Endothelial cell of umbilical vein (primary cell): ENCODE measurements around the gene C2orf42.

ENCODE experiments used
- CTCF ChIP-seq, 2 donors: IDR thresholded peaks; 1 replicate in 1 of 2; 2 replicates in 1 of 2; pipeline ENCODE4 v1.5.1; 2011; ENCODE audit warnings: low read length in 2 of 2, mild to moderate bottlenecking in 2 of 2, moderate library complexity in 2 of 2, control low read depth in 1 of 2, inconsistent platforms in 1 of 2, low read depth in 1 of 2; ENCODE audit not compliant: insufficient read depth in 1 of 2; ENCODE audit errors: extremely low read depth in 1 of 2
- EZH2 ChIP-seq: IDR thresholded peaks from 2 replicates; pipeline ENCODE4 v1.6.1; 2012; ENCODE audit warnings: borderline replicate concordance, low read depth, mild to moderate bottlenecking, moderate library complexity, low read length, inconsistent platforms; ENCODE audit not compliant: severe bottlenecking
- MAX ChIP-seq: IDR thresholded peaks from 2 replicates; pipeline ENCODE4 v1.6.1; 2011; ENCODE audit not compliant: insufficient read depth, insufficient read length
- POLR2A ChIP-seq: IDR thresholded peaks from 2 replicates; pipeline ENCODE4 v1.6.1; 2012; ENCODE audit warnings: low read depth, mild to moderate bottlenecking, control low read depth, low read length
- POLR2AphosphoS5 ChIP-seq: IDR thresholded peaks from 2 replicates; pipeline ENCODE4 v1.6.1; 2012; ENCODE audit warnings: low read depth, mild to moderate bottlenecking, control low read depth, low read length, moderate library complexity; ENCODE audit not compliant: insufficient read depth

- no peak for TF ChIP-seq EZH2
- no peak for TF ChIP-seq CTCF (IDR thresholded peaks at IDR 0.05; ENCODE audit: extremely low read depth in 1 of 2, insufficient read depth in 1 of 2, low read depth in 1 of 2, low read length in 2 of 2)
- no peak for TF ChIP-seq POLR2A
- no peak for TF ChIP-seq POLR2AphosphoS5
- TF ChIP-seq MAX, result no peak
Observed at GRCh38 chr2:70121627-70122372, 69.0 kb downstream of the C2orf42 start.
